Esophagus mucosa (tissue), 1 donor: Measurements from ENCODE around the gene ENAM. TPM values are rescaled to one million over a fixed set of nuclear protein-coding genes. Genes with fewer than 3 reads are reported as not detected.

Experiments
- ATAC-seq: fragments of 200-7000 bp; cut with Tn5 transposase; one replicate; pipeline ENCODE4 v1.9.1; 2020
- total RNA-seq: library from RNA; stranded (reverse); gene quantifications from one replicate; pipeline ENCODE4 v1.2.4, GENCODE V29; 2023
- donor health status: DM: yes; HTN: yes; CAD: no.

ENAM gene, protein sequence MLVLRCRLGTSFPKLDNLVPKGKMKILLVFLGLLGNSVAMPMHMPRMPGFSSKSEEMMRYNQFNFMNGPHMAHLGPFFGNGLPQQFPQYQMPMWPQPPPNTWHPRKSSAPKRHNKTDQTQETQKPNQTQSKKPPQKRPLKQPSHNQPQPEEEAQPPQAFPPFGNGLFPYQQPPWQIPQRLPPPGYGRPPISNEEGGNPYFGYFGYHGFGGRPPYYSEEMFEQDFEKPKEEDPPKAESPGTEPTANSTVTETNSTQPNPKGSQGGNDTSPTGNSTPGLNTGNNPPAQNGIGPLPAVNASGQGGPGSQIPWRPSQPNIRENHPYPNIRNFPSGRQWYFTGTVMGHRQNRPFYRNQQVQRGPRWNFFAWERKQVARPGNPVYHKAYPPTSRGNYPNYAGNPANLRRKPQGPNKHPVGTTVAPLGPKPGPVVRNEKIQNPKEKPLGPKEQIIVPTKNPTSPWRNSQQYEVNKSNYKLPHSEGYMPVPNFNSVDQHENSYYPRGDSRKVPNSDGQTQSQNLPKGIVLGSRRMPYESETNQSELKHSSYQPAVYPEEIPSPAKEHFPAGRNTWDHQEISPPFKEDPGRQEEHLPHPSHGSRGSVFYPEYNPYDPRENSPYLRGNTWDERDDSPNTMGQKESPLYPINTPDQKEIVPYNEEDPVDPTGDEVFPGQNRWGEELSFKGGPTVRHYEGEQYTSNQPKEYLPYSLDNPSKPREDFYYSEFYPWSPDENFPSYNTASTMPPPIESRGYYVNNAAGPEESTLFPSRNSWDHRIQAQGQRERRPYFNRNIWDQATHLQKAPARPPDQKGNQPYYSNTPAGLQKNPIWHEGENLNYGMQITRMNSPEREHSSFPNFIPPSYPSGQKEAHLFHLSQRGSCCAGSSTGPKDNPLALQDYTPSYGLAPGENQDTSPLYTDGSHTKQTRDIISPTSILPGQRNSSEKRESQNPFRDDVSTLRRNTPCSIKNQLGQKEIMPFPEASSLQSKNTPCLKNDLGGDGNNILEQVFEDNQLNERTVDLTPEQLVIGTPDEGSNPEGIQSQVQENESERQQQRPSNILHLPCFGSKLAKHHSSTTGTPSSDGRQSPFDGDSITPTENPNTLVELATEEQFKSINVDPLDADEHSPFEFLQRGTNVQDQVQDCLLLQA
- not detected for total RNA-seq

DNA sequence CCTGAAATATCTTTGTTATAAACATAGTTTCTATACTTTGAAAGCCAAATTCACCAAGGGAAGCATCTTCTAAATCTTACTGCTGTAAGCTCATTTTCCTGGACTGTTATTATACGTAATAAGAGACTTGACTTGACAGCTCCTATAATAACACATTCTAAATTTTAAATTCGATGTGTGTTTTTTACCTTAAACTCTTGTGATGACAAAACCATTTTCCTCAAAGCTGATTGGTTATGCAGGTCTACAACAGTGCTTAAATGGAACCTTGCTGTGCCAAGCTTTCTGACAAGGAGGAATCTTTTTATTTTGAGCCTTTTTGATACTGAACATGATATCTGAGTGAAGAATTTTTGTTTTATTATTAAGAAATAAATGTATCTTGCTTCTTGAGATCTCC is at the start of gene ENAM:
Gene ENAM (plus strand): TSS at position 301 of the 400 bp plus-strand sequence. CDS start 757 bp downstream, outside the sequence.
- no peak for ATAC-seq

DNA sequence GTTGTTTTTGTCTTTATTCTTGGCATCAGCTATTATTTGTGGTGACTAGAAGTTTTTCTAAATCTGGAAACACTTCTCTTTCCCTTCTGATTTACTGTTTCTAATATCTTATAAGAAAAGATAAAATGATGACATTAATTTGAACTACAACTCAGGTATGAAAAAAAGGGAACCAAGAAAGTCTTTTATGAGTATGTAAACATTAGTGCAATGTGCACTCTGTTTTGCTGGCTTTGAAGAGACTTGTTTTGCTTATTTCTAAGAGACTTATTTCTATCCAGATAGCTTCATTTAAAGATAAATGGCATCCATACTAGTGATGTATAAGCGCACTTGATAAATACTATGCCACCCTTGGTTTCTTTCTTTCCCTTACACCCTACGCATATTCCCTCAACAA is 46.6 kb upstream of the ENAM start:
- no peak for ATAC-seq

DNA sequence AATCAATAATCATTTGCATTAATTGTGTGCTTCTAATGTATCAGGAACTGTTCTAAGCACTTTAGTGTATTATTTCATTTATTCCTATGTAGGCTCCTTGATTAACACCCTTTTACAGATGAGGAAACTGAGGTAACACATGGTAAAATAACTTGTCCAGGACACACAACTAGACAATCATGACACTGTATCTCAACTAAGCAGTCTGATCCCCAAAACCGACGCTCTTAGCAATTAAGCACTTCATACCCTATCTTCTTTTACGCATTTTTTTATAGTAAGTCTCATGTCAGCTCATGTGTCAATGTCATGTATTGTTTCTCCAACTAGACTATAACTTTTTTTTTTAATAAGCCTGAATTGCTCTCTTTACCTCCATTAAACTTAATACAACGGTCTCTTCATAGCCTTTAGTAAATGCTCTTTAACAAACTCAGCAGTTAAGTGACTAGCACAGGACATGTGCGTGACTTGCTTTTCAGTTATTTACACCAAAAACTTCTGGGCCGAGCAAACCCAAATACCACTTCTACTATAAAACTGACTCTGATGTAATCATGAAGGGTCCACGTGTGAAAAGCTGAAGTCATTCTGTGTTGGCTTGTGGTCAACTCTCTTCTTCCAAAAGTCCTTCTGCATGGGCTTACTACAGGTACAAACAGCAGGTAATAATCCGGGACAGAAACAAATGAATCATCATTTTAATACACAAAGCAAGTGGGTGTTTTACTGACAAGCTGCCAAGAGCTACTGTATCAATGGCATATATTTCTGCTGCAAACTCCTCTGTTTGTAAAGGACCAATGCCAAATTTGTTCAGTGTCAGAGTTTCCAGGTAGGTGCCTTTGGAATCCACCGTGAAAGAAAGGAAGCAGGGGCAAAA is 44.4 kb upstream of the ENAM start:
- peak; percentile 83 for ATAC-seq

DNA sequence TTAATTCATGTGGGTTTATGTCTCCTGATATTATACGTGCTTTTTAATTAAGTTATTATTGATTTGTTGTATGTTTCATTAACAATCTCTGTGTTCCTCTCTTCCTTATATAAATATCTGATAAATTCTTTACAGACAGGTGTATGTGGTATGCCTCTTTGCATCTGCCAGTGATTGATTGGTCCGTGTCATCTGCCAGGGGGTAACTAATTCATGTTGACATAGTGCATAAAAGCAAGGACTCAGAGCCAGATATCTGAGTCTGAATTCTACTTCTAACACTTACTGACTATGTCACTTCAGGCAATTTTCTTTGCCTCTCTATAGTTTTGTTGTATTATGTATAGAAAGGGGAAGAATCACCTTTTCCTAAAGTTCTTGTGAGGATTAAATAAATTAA is 41.7 kb upstream of the ENAM start:
- no peak for ATAC-seq

DNA sequence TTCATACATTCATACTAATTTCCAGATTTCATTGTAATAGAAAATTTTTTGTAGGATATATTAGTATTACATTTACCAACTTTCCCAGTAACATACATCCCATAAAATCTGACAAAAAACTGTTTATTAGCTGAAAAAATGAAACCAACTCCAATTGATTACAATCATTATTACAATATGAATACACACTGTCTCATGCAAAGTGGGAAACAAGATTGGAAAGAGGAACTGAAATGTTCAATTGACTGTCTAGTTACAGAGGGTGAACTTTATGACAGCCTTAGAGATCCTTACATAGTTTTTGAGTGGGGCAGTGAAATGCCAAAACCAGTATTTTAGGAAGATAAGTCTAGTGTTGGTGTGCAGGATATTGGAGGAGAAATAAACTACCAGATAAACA is 38.8 kb upstream of the ENAM start:
- ATAC-seq = no peak

DNA sequence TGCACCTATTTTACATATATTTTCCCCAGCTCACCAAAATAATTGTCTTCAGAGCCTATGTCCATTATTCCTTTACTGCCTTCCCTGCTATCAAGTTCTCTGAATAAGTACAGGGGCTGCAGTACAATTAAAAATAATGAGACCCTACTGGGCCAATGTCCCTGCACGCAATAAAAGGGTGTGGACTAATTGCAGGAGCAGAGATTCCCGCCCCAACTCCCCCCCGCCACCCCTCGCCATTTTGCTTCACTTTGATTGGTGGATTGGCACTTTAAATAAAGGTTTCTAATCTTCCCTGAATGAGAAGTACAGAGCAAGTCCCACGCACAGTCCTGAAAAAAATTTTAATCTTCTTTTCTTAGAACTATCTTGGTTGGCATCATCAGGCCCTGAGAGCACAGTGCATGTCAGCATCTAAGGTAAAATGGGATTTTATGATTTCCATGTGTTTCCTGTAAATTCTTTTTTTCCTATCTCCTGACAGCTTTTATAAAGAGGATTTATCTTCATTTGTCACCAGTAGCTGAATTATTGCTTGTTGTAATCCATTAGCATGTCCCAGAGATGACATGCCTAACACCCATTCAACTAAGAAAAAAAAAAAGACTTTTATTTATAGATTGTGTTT is 36.5 kb upstream of the ENAM start, which contains the start of gene AMBN:
Gene AMBN (plus strand): TSS at position 302 of the 628 bp plus-strand sequence. CDS start 103 bp downstream, at position 405.
- no peak for ATAC-seq

DNA sequence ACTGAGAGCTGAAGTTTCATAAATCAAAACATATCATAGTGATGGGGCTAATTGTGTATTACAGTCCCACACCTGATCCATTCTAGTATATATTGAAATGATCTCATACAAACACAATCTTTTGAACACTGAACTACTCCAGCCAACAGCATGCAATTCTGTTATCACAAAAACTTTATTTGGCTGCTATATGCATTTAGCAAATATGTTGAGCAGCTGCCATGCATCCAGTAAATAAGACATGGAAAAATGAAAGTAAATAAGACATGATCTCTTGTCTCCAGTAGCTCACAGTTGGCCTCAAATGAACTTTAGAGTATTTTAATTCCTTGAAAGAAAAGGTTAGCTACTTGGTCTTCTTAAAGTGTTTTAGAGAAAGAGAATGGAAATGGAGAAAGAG is 34.3 kb upstream of the ENAM start:
- ATAC-seq = no peak

DNA sequence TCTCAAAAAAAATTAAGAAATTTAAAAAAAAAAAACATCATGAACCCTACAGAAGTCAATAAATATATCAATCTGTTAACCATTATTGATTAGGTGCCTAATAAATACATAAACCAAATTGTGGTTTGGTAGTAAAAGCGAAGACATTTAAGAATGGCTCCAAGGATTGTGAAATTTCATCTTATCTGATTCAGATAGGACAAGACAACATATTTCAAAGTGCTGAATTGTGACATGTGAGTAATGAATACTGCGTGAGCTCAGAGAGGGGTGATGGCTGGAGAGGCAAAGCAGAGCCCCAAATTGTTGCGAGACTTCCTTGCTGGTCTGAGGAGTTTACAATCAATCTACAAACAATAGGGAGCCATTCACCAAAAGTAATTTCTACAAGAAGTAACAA is 28.2 kb upstream of the ENAM start:
- no peak for ATAC-seq

DNA sequence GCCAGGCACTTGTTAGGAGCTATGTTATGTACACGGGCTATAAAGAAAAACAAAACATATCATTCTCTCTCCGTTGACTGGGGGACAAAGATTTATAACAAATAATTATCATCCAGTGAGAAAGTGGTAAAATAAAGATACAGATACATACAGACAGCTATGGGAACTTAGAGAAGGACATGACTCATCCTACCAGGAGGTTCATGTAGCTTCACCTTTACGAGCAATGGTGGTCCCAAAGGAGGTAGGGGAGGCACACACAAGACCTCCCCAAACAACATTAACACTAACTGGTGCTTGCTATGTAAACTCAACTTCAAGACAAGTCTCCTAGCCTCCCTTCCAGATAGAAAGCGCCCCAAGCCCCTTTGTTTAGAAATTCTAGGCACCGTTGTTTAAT is 27.6 kb upstream of the ENAM start:
- ATAC-seq = no peak

DNA sequence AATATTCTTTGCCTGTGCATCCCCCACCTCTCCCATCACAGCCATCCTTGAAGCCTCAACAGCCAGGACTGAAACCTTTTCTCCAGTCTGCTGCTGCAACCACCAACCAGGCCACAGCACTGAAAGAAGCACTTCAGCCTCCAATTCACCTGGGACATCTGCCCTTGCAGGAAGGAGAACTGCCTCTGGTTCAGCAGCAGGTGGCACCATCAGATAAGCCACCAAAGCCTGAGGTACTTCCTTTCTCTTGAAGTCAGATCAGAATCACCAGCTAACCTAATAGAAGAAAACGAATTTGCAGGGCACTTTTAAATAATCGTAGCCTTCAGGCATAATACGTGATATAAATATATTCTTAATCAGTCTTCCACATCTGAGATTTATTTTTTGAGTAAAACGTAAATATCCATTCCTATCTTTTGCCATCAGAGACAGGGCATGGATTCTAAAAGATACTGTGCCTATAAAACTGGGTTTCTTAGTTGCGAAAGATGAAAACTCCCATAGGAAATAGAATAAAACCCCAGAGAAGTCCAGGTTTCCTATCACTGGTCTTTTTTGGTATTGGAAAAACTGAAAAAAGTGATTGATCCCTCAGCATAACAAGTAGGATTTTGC is 27.0 kb upstream of the ENAM start:
- peak; percentile 77 for ATAC-seq

DNA sequence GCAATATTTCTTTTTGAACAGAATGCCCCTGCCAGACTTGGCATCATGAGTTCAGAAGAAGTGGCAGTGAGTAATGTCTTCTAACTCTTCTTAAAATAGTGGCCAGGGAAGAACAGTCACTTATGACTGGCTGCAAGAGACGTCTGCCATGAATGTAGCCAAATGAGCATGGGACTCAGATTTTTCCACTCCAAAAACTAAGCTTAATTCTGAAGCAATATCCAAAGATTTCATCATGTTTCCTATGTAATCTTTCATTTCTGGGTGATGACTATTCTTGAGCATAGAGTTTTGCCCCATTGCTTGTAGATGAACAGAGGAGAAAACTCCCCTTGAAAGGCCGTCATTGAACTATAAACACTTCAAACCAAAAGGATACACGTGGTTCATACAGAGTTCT is 24.7 kb upstream of the ENAM start:
- ATAC-seq = no peak

DNA sequence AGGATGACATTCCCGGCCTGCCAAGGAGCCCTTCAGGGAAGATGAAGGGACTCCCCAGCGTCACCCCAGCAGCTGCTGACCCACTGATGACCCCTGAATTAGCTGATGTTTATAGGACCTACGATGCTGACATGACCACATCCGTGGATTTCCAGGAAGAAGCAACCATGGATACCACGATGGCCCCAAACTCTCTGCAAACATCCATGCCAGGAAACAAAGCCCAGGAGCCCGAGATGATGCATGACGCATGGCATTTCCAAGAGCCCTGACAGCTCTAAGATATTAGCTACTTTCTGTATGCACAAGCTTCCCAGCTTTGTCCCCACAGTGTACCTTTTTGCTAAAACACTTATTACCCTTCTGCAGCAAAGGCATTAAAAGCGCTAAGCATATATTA is 22.1 kb upstream of the ENAM start:
- no peak for ATAC-seq

DNA sequence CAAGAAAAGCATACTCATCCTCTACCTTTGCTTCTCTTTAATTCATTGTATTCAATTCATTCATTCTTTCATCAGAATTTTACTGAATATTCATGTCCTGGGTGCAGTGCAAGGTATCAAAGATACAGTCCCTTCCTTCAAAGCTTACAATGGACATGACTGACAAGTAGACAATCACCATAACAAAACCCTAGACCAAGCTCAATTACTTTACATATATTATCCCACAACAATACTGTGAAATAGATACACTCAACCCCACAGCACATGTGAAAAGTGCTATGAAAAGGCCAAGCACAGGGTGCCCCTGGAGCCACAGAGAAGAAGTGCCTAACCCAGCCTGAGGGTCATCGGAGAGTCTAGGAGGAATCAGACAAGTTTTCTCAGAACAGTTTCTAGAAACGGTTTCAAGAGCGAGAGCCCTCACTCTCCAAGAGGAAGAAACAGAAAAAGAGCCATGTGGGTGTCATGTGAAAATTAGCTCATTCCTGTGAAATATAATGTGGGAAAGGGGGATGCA is 21.1 kb upstream of the ENAM start:
- no peak for ATAC-seq

DNA sequence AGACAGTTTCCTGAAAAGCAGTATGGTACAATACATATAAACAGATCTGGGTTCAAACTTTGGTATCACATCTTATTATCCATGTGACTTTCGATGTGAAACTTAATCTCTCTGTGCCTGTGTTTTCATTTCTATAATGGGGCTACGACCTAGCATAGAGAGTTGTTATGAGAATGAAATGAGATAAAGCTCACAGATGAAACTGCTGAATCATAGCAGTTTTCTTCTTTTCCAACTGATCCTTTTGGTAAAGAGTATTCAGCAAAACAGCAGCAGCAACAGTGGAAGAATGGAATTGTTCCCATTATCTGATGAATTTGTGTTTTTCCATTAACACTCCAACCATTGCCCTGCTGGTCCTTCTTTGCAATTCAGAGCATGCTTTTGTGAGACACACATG is 20.2 kb upstream of the ENAM start:
- no peak for ATAC-seq

DNA sequence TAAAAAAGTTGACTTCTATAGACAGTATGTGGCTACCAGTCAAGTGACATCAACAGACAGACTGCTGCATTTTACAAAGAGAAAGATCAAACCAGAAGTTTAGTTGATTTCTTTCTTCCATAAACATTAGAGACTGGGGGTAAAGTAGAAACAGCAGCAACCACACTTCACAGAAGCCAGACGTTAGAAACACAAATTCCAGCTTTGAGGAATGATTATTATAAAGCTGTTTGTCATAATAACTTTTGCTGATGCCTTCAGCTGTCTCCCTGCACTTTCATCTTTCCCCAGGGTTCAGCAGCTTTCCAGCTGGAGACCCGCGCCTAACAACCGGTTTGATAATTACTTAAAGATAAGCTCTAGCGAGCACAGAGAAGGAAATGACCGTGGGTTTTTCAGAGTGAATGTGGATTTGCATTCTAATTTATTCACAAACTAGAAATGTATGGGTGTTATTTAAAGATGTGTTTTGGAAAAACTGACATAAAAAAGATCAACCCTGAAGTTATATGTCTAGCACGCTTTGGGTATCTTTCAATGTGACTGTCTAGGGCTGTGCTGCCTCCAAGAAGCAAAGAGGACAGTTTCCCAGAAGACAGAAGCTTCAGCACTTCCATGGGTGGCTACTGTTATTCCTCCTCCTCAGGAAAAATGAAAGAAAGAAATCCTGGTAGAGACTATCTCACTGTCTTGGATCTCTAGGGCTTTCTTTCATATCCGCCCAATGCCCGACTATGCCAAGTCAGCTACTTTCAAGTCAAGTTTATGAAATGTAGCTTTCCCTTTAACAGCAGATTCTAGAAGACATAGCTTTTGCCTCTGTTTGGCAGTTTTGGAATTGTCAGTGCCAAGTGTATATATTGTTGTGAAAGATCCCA is 15.0 kb upstream of the ENAM start:
- ATAC-seq = no peak

DNA sequence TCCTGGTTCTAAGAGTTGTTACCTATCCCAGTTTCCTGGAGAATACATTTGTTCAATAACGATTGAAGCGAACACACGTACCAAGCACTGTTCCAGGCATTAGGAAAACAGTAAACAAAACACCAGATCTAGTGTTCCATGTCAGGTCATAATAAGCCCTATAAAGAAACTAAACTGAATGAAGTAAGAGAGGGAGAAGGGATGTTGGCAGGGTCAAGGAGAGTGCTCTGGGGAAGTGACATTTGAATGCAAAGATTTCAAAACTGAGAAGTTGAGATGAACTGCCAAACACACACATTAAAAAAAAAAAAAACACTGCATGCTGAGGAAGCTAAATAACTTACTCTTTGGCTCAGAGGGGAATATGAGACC is 14.4 kb upstream of the ENAM start:
- no peak for ATAC-seq

DNA sequence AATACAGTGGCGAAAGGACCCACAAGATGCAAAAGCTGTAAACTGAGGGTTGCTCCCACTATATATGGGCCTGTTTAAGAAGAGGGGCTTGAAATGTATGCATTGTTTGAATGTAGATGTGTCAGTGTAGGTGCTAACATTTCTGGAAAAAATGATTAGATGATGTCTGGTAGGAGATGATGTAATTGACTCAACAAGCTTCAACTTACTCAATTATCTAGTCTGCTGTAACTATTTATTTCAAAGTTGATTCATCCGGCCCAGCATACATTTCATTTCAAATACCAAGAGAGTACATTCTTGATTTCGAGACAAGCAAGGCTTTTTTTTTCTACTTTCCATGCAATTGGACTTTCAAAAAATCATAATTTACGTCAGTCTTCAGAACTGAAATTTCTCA is 9.3 kb upstream of the ENAM start:
- no peak for ATAC-seq

DNA sequence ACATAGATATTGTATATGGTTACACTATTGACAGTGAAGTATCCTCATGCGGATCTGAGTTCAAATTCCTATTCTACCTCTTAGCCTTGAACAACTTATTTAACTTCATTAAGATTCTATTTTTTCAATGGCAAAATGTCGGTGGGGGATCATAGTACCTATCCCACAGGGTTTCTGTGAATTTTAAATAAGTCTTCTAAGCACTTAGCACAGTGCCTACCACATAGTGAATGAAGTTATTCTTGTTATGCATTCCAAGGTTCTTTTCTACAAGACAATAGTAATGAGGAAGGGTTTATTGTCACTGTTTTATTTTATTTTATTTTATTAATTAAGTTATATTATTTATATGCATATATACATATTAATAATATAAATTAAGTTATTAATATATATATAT is 8.8 kb upstream of the ENAM start:
- ATAC-seq = no peak

DNA sequence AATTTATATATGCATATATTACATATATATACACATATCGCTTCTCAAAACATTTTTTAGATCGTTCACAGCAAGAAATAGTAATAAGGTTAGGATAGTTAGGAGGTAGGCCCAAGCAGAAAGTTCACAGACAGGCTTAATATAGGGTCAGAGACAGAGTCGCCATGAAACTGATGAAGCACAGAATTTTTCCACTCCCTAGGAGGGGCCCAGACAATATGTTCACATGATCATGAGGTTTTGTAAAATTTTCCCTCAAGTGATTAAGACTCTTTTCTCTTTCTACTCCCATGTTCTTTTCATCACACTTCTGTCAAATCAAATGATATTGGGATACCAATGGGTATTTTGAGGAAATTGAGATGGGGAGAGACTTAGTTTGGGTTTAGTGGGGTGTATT is 5.2 kb upstream of the ENAM start:
- ATAC-seq = no peak

DNA sequence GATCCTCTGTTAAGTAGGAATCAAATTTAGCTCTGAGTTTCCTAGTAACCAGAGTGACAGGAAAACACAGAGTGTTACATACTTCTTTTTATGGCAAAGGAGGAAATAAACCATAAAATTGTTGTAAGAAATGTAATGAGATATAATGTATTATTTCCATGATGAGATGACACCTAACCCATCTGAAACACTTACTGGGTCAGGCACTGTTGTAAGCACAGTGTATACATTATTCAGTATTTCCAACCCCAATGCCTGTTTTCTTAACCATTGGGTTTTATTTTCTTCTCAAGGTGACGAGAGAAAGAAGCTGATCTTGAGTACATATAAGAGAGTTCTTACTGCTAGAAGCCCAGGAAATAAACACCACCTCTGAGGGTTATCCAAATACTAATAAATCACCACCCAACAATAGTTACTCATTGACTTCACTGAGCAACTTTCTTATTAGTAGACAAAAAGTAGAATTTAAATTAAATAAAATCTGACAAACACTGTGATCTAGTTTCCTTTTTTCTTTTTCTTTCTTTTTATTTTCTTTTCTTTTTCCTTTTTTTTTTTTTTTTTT is 4.2 kb upstream of the ENAM start:
- no peak for ATAC-seq
